Gastrocnemius medialis (tissue), 4 donors: ENCODE results near the gene ARHGAP23. TPM values are rescaled to one million over a fixed set of nuclear protein-coding genes. Genes with fewer than 3 reads are reported as not detected.

ENCODE experiments used
- ATAC-seq, 2 donors: fragments of 150-250 bp; one replicate each; pipeline ENCODE4 v1.9.1; 2016
- DNase-seq, 2 donors: peaks; one replicate each; pipeline ENCODE4 v3.0.0-alpha.2; 2019
- H3K27ac ChIP-seq, 4 donors: fragments of 200-600 bp; sonication (generic); 1 replicate in 1 of 4; 2 replicates in 3 of 4; pipeline ENCODE4 v1.5.1; 2016 to 2018; ENCODE audit warnings: mild to moderate bottlenecking in 2 of 4, moderate library complexity in 1 of 4
- H3K27me3 ChIP-seq, 3 donors: fragments of 200-600 bp; sonication (generic) in 2 of 3; 1 replicate in 1 of 3; 2 replicates in 2 of 3; pipeline versions ENCODE4 v1.5.1 to v1.6.0; 2016 to 2019; ENCODE audit warnings: mild to moderate bottlenecking in 1 of 3, moderate library complexity in 1 of 3
- H3K36me3 ChIP-seq, 2 donors: fragments of 200-600 bp; sonication (generic) in 1 of 2; one replicate each; pipeline ENCODE4 v1.5.1; 2017 to 2018
- H3K4me1 ChIP-seq, 2 donors: fragments of 200-600 bp; sonication (generic) in 1 of 2; one replicate each; pipeline ENCODE4 v1.5.1; 2016 to 2017; ENCODE audit warnings: mild to moderate bottlenecking in 2 of 2
- H3K4me3 ChIP-seq, 4 donors: fragments of 200-600 bp; sonication (generic) in 3 of 4; 1 replicate in 1 of 4; 2 replicates in 3 of 4; pipeline ENCODE4 v1.5.1; 2016 to 2019; ENCODE audit warnings: mild to moderate bottlenecking in 2 of 4
- H3K9me3 ChIP-seq, 3 donors: fragments of 200-600 bp; sonication (generic) in 2 of 3; 1 replicate in 1 of 3; 2 replicates in 2 of 3; pipeline ENCODE4 v1.5.1; 2016 to 2019
- POLR2A ChIP-seq, 2 donors: fragments of 450-650 bp; IDR thresholded peaks; one replicate each; pipeline ENCODE4 v1.6.1; 2017; ENCODE audit warnings: antibody characterized with exemption in 2 of 2, mild to moderate bottlenecking in 2 of 2, moderate library complexity in 2 of 2
- in situ Hi-C, 4 donors: fragments of 200-750 bp; cut with MboI; loops; one replicate each; pipeline versions ENCODE4 v1.15.0 to v1.8.0; 2017; ENCODE audit warnings: low sequenced_read_pairs in 4 of 4
- intact Hi-C: fragments of 100-400 bp; cut with DNase I; formaldehyde crosslinking; loops from one replicate; pipeline ENCODE4 v1.15.1; 2023; ENCODE audit warnings: low total_unique reads
- total RNA-seq, 4 donors: library from RNA; depleted of rRNA; stranded (reverse); fragments of >200 nt; gene quantifications; one replicate each; pipeline versions ENCODE4 v1.1.0 to v1.2.3, GENCODE V29; 2016
- TF ChIP-seq, protein P1 (sequence below), 5 experiments: fragments of 450-650 bp in 3 of 5; fragments of 200-600 bp in 2 of 5; sonication (generic) in 2 of 5; IDR thresholded peaks in 4 of 5; conservative IDR thresholded peaks in 1 of 5; 1 replicate in 4 of 5; 2 replicates in 1 of 5; pipeline ENCODE4 v1.5.1; 2016 to 2019; ENCODE audit warnings: antibody characterized with exemption in 5 of 5, mild to moderate bottlenecking in 3 of 5, moderate library complexity in 3 of 5

ARHGAP23 gene
- total RNA-seq, 4 donors from 2014 or later, result 8.0 to 22.7 (median 12.1) TPM

- TF ChIP-seq, protein P1, sequence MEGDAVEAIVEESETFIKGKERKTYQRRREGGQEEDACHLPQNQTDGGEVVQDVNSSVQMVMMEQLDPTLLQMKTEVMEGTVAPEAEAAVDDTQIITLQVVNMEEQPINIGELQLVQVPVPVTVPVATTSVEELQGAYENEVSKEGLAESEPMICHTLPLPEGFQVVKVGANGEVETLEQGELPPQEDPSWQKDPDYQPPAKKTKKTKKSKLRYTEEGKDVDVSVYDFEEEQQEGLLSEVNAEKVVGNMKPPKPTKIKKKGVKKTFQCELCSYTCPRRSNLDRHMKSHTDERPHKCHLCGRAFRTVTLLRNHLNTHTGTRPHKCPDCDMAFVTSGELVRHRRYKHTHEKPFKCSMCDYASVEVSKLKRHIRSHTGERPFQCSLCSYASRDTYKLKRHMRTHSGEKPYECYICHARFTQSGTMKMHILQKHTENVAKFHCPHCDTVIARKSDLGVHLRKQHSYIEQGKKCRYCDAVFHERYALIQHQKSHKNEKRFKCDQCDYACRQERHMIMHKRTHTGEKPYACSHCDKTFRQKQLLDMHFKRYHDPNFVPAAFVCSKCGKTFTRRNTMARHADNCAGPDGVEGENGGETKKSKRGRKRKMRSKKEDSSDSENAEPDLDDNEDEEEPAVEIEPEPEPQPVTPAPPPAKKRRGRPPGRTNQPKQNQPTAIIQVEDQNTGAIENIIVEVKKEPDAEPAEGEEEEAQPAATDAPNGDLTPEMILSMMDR (IDR thresholded peaks at IDR 0.05 in 4 of 5, conservative IDR thresholded peaks at IDR 0.05 in 1 of 5), result no peak
- no peak for TF ChIP-seq POLR2A (IDR thresholded peaks at IDR 0.05)
- intact Hi-C loops, result no loop called here
- Histone ChIP-seq H3K4me3 (no peak overlapping the region), H3K27me3 (peaks cover 9 to 21% (median 19%) of the 10 kb centered on the region in 3 donors), H3K36me3 (no peaks in the 10 kb centered on the region), H3K9me3 (no peaks in the 10 kb centered on the region), H3K4me1 (no peaks in the 10 kb centered on the region), H3K27ac (no peak overlapping the region)
- DNase-seq (no peak), ATAC-seq (no peak)
- in situ Hi-C loops, result no loop called here
These were observed 107.6 kb downstream of the ARHGAP23 start for GRCh38 chr17:38535886-38536285.

GRCh38 chr17:38536661-38537060, 108.4 kb downstream of the ARHGAP23 start:
- intact Hi-C loops, result no loop called here
- Histone ChIP-seq H3K4me3 (no peak overlapping the region), H3K4me1 (no peaks in the 10 kb centered on the region), H3K27me3 (peaks cover 8 to 20% (median 17%) of the 10 kb centered on the region in 3 donors), H3K27ac (no peak overlapping the region), H3K9me3 (no peaks in the 10 kb centered on the region), H3K36me3 (no peaks in the 10 kb centered on the region)
- no peak for ATAC-seq
- in situ Hi-C loops, result no loop called here
- TF ChIP-seq, protein P1 (IDR thresholded peaks at IDR 0.05 in 4 of 5, conservative IDR thresholded peaks at IDR 0.05 in 1 of 5), result no peak
- no peak for TF ChIP-seq POLR2A (IDR thresholded peaks at IDR 0.05)
- DNase-seq, result no peak

GRCh38 chr17:38538906-38539305, 110.6 kb downstream of the ARHGAP23 start:
- intact Hi-C loops, result no loop called here
- H3K4me1 ChIP-seq, result no peaks in the 10 kb centered on the region
- no peaks in the 10 kb centered on the region for H3K36me3 ChIP-seq
- DNase-seq (no peak), ATAC-seq (no peak)
- no peaks in the 10 kb centered on the region for H3K9me3 ChIP-seq
- peaks cover 10 to 16% (median 13%) of the 10 kb centered on the region in 3 donors for H3K27me3 ChIP-seq
- in situ Hi-C loops, result no loop called here
- TF ChIP-seq, protein P1 (IDR thresholded peaks at IDR 0.05 in 4 of 5, conservative IDR thresholded peaks at IDR 0.05 in 1 of 5), result no peak
- no peak for TF ChIP-seq POLR2A (IDR thresholded peaks at IDR 0.05)
- H3K4me3 ChIP-seq, result no peak overlapping the region
- H3K27ac ChIP-seq, result no peak overlapping the region

DNA sequence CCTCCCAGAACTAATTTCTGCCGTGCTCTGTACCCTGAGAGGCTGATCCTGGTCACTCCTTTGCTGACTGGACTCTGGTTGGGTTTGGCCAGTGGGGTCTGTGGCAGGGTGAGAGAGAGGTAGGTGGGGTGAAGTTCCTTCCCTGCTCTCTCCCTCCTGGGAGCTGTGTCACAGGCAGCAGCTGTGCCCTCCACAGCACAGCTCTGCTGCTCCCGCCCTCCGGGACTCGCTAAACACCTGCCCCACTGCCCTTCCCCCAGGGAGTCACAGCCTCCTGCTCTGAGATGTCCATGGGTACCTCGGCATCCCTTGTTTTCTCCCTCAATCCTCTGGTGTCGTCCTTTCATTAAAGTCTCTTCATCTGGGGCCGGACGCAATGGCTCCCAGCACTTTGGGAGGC, 111.1 kb downstream of the ARHGAP23 start:
- in situ Hi-C loops, result no loop called here

More for the DNA sequence above, 111.1 kb downstream of the ARHGAP23 start:
- intact Hi-C loops, result no loop called here
- Histone ChIP-seq H3K4me3 (no peak overlapping the region), H3K4me1 (no peaks in the 10 kb centered on the region), H3K9me3 (no peaks in the 10 kb centered on the region), H3K27me3 (peaks cover 10 to 16% (median 12%) of the 10 kb centered on the region in 3 donors), H3K36me3 (no peaks in the 10 kb centered on the region), H3K27ac (no peak overlapping the region)
- ATAC-seq (no peak), DNase-seq (no peak)
- TF ChIP-seq, protein P1 (IDR thresholded peaks at IDR 0.05 in 4 of 5, conservative IDR thresholded peaks at IDR 0.05 in 1 of 5), result no peak
- no peak for TF ChIP-seq POLR2A (IDR thresholded peaks at IDR 0.05)
